CD1c-positive myeloid dendritic cell (primary cell): Measurements from ENCODE around the gene GALR1.

Experiments used
- DNase-seq: peaks from one replicate; pipeline ENCODE4 v3.0.0-alpha.2; 2016; ENCODE audit errors: extremely low spot score

Gene GALR1

DNA sequence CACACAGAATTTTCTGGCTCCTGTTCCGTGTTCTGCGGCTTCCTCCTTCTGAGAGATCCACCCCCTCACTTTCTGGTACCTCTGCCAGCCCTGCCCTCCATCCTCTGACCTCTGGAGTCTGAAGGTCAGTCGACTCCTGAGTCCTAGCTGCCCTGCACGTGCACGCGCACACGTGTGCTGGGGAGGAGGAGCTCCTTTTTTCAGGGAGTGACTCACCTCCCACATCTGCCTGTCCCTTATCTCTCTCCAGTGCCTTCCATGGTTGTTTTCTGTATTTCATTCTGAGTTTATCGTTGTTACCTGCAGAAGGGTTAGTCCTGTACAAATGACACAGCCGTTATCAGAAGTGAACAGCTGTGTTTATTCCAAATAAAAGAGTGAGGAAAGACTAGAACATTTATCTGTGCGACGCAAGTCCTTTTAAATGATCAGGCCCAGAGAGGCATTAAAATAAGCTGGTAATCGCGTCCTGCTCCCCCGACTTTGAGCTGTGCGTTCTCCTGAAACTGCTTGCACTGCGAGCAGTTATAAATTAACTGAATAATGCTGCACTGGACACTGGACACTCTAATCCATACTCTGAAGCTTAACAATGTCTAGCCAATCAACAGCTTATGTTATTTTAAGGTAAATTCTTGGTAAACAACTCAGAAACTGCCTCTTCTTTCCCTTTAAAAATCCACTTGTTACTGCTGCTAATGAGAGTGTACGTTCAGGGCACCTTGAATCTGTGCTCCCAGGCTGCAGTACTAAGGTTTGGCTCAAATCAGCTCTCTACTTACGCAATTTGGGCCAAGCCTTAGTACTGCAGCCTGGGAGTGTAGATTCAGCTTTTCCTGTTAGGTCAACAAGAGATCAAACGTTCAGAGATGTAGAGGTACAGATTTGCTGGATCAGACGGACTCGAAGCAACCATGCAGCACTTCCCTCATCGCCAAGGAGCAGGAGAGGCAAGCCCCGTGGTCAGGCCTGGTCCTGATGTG, 72.5 kb downstream of the GALR1 start:
- DNase-seq: no peak

DNA sequence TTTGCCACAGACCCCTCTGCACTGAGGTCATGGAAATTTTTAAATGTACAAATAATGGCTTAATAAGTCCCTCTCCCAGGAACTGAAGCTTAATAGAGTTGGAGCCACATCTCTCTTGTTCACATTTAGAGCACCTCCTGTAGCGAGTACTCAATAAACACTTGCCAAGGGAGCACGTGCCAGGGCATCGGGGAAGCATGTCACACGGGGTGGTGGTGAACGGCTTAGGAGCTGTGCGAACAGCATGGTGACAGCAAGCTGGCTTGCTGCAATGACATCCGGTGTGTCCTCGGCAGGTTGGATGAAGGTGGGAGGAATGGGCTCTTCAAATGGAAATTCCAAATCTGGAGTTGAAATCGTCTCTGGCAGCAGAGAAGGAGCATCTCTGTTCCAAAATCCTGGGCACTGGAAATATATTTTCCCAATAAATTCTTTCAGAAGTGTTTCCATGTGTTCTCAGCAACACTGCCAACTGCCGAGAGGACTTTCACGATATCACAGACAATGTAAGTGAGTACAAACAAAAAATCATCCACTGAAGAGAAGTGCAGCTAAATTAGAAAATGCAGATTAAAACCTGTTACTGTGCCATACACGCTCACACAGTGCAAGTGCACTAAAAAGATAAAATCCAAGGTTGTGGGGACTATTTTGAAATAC, 74.1 kb downstream of the GALR1 start:
- DNase-seq: no peak
